Measurements from ENCODE around the gene BICC1. TPM values are rescaled to one million over a fixed set of nuclear protein-coding genes. Genes with fewer than 3 reads are reported as not detected.

Gene BICC1
- total RNA-seq, 1 donor: 210 TPM

- Histone ChIP-seq H2AFZ (ENCODE audit: low read length) (no peak overlapping the region), H3K9me3 (ENCODE audit: low read depth, low read length) (no peaks in the 10 kb centered on the region), H4K20me1 (ENCODE audit: insufficient read depth, low read length) (no peaks in the 10 kb centered on the region), H3K27ac (ENCODE audit: low read depth, low read length) (peak overlapping the region; percentile 88), H3K4me3 (ENCODE audit: insufficient read depth, low read length) (peak overlapping the region; percentile 60), H3K4me2 (ENCODE audit: insufficient read depth, low read length) (peak overlapping the region; percentile 82), H3K79me2 (ENCODE audit: insufficient read depth, low read length) (peaks cover 76% of the 10 kb centered on the region), H3K4me1 (ENCODE audit: insufficient read depth, low read length) (peaks cover 42% of the 10 kb centered on the region), H3K36me3 (ENCODE audit: insufficient read depth, low read length) (no peaks in the 10 kb centered on the region), H3K27me3 (ENCODE audit: insufficient read depth, low read length) (no peaks in the 10 kb centered on the region)
- DNase-seq (ENCODE audit: insufficient read length, low spot score, missing footprints): peak; percentile 27
- TF ChIP-seq CTCF (IDR thresholded peaks at IDR 0.05; ENCODE audit: extremely low read depth, low read depth, low read length): no peak
Measured at GRCh38 chr10:58755677-58756076, 243.0 kb downstream of the BICC1 start.

GRCh38 chr10:58756130-58756719, 243.6 kb downstream of the BICC1 start:
- no peak for TF ChIP-seq CTCF (IDR thresholded peaks at IDR 0.05; ENCODE audit: extremely low read depth, low read depth, low read length)
- peak overlapping the region; percentile 33 for H2AFZ ChIP-seq (ENCODE audit: low read length)
- peak overlapping the region; percentile 88 for H3K27ac ChIP-seq (ENCODE audit: low read depth, low read length)

GRCh38 chr10:58757352-58758065, 244.8 kb downstream of the BICC1 start:
- TF ChIP-seq CTCF (IDR thresholded peaks at IDR 0.05; ENCODE audit: extremely low read depth, low read depth, low read length): no peak
- Histone ChIP-seq H3K4me3 (ENCODE audit: insufficient read depth, low read length) (no peak overlapping the region), H2AFZ (ENCODE audit: low read length) (no peak overlapping the region), H3K36me3 (ENCODE audit: insufficient read depth, low read length) (no peaks in the 10 kb centered on the region), H3K79me2 (ENCODE audit: insufficient read depth, low read length) (peaks cover 82% of the 10 kb centered on the region), H3K4me2 (ENCODE audit: insufficient read depth, low read length) (no peak overlapping the region), H3K27me3 (ENCODE audit: insufficient read depth, low read length) (no peaks in the 10 kb centered on the region), H3K9me3 (ENCODE audit: low read depth, low read length) (no peaks in the 10 kb centered on the region), H4K20me1 (ENCODE audit: insufficient read depth, low read length) (peaks cover 5% of the 10 kb centered on the region), H3K27ac (ENCODE audit: low read depth, low read length) (no peak overlapping the region), H3K4me1 (ENCODE audit: insufficient read depth, low read length) (peaks cover 42% of the 10 kb centered on the region)
- peak; percentile 29 for DNase-seq (ENCODE audit: insufficient read length, low spot score, missing footprints)

More at GRCh38 chr10:58756130-58756719, 243.6 kb downstream of the BICC1 start:
- H3K4me2 ChIP-seq (ENCODE audit: insufficient read depth, low read length): peak overlapping the region; percentile 82
- H4K20me1 ChIP-seq (ENCODE audit: insufficient read depth, low read length): no peaks in the 10 kb centered on the region
- DNase-seq (ENCODE audit: insufficient read length, low spot score, missing footprints): peak; percentile 30
- H3K79me2 ChIP-seq (ENCODE audit: insufficient read depth, low read length): peaks cover 79% of the 10 kb centered on the region
- H3K36me3 ChIP-seq (ENCODE audit: insufficient read depth, low read length): no peaks in the 10 kb centered on the region
- H3K9me3 ChIP-seq (ENCODE audit: low read depth, low read length): no peaks in the 10 kb centered on the region
- H3K4me3 ChIP-seq (ENCODE audit: insufficient read depth, low read length): peak overlapping the region; percentile 60
- peaks cover 42% of the 10 kb centered on the region for H3K4me1 ChIP-seq (ENCODE audit: insufficient read depth, low read length)
- no peaks in the 10 kb centered on the region for H3K27me3 ChIP-seq (ENCODE audit: insufficient read depth, low read length)

- TF ChIP-seq CTCF (IDR thresholded peaks at IDR 0.05; ENCODE audit: extremely low read depth, low read depth, low read length): no peak
- Histone ChIP-seq H3K4me3 (ENCODE audit: insufficient read depth, low read length) (no peak overlapping the region), H3K79me2 (ENCODE audit: insufficient read depth, low read length) (peaks cover 74% of the 10 kb centered on the region), H3K27ac (ENCODE audit: low read depth, low read length) (no peak overlapping the region), H3K4me2 (ENCODE audit: insufficient read depth, low read length) (no peak overlapping the region), H3K9me3 (ENCODE audit: low read depth, low read length) (no peaks in the 10 kb centered on the region), H3K36me3 (ENCODE audit: insufficient read depth, low read length) (no peaks in the 10 kb centered on the region), H3K4me1 (ENCODE audit: insufficient read depth, low read length) (peaks cover 42% of the 10 kb centered on the region), H4K20me1 (ENCODE audit: insufficient read depth, low read length) (peaks cover 5% of the 10 kb centered on the region), H3K27me3 (ENCODE audit: insufficient read depth, low read length) (no peaks in the 10 kb centered on the region), H2AFZ (ENCODE audit: low read length) (no peak overlapping the region)
- peak; percentile 1 for DNase-seq (ENCODE audit: insufficient read length, low spot score, missing footprints)
Measured at GRCh38 chr10:58758321-58758720, 245.6 kb downstream of the BICC1 start.

Data from osteoblast (primary cell).